Measurements from ENCODE around the gene TNIP1. TPM values are rescaled to one million over a fixed set of nuclear protein-coding genes. Genes with fewer than 3 reads are reported as not detected.

The TNIP1 gene
- polyA plus RNA-seq, 1 experiment = 42.6 TPM

GRCh38 chr5:150992705-150993104 lies 88.1 kb downstream of the TNIP1 start:
- Histone ChIP-seq H3K27me3 (ENCODE audit: control insufficient read depth, insufficient read depth, low read length) (no peaks in the 10 kb centered on the region), H3K4me3 (ENCODE audit: low read depth, low read length) (no peak overlapping the region), H3K9me3 (ENCODE audit: control insufficient read depth, insufficient read depth, low read length) (no peaks in the 10 kb centered on the region), H3K27ac (ENCODE audit: low read depth, low read length) (no peak overlapping the region)
- no peak for TF ChIP-seq CTCF (IDR thresholded peaks at IDR 0.05; ENCODE audit: low read depth, low read length)
- ChIA-PET POLR2A (no interaction called here), CTCF (no interaction called here)
- no peak for DNase-seq (ENCODE audit: low read depth, low spot score)

GRCh38 chr5:150989695-150990094 lies 91.1 kb downstream of the TNIP1 start:
- CTCF ChIA-PET = interaction anchor here (1.3 kb wide), 1 partner anchor 13 kb away, joined by 4 read pairs; no protein-coding TSS in a partner anchor
- no peak overlapping the region for H3K4me3 ChIP-seq (ENCODE audit: low read depth, low read length)
- H3K27ac ChIP-seq (ENCODE audit: low read depth, low read length) = no peak overlapping the region
- DNase-seq (ENCODE audit: low read depth, low spot score) = no peak
- no peak for TF ChIP-seq CTCF (IDR thresholded peaks at IDR 0.05; ENCODE audit: low read depth, low read length)
- POLR2A ChIA-PET = no interaction called here
- no peaks in the 10 kb centered on the region for H3K9me3 ChIP-seq (ENCODE audit: control insufficient read depth, insufficient read depth, low read length)
- no peaks in the 10 kb centered on the region for H3K27me3 ChIP-seq (ENCODE audit: control insufficient read depth, insufficient read depth, low read length)

GRCh38 chr5:150987746-150988145 lies 93.1 kb downstream of the TNIP1 start:
- Histone ChIP-seq H3K27ac (ENCODE audit: low read depth, low read length) (no peak overlapping the region), H3K27me3 (ENCODE audit: control insufficient read depth, insufficient read depth, low read length) (no peaks in the 10 kb centered on the region), H3K4me3 (ENCODE audit: low read depth, low read length) (no peak overlapping the region), H3K9me3 (ENCODE audit: control insufficient read depth, insufficient read depth, low read length) (peaks cover 2% of the 10 kb centered on the region; the same call in 1 of the 2 replicates)
- CTCF ChIA-PET = no interaction called here
- no peak for DNase-seq (ENCODE audit: low read depth, low spot score)
- no peak for TF ChIP-seq CTCF (IDR thresholded peaks at IDR 0.05; ENCODE audit: low read depth, low read length)
- POLR2A ChIA-PET = no interaction called here

Other genes starting within 250 kb of the TNIP1 start
- gene IRGM, start 234.5 kb downstream of the TNIP1 start, polyA plus RNA-seq (2011; rRNA removed) = not detected in 2 replicates
- gene ZNF300, start 176.1 kb downstream of the TNIP1 start, polyA plus RNA-seq (2011; rRNA removed) = 7.3 and 10.1 TPM in 2 replicates
- gene GPX3, start 60.4 kb downstream of the TNIP1 start, polyA plus RNA-seq (2011; rRNA removed) = 3.7 TPM in 2 replicates
- 502 and 538 TPM in 2 replicates for gene ANXA6, start 76.7 kb upstream of the TNIP1 start, polyA plus RNA-seq (2011; rRNA removed)
- 1.9 TPM in 2 replicates for gene CCDC69, start 143.1 kb upstream of the TNIP1 start, polyA plus RNA-seq (2011; rRNA removed)
- gene GM2A, start 172.2 kb upstream of the TNIP1 start, polyA plus RNA-seq (2011; rRNA removed) = 18.4 and 20.9 TPM in 2 replicates
- gene SLC36A3, start 222.7 kb upstream of the TNIP1 start, polyA plus RNA-seq (2011; rRNA removed) = not detected in 2 replicates

All from AG04450 (cell line).